ENCODE data around the gene ANKRD1.
A peak's percentile ranks its signal among the peaks of the same experiment; 100 is the strongest.

GRCh38 chr10:90914992-90915765 lies 5.7 kb downstream of the ANKRD1 start:
- TF ChIP-seq FOSL1 (IDR thresholded peaks at IDR 0.05; ENCODE audit: insufficient read depth, low read depth, low read length): no peak
- TF ChIP-seq EZH2 (IDR thresholded peaks at IDR 0.05; ENCODE audit: low read depth, low read length, severe bottlenecking): peak; percentile 31
- TF ChIP-seq POLR2A (IDR thresholded peaks at IDR 0.05; ENCODE audit: control extremely low read depth in 1 of 2, low read depth in 2 of 2, low read length in 2 of 2): no peak
- TF ChIP-seq USF2 (IDR thresholded peaks at IDR 0.05; ENCODE audit: low read length): no peak
